ENCODE data around the gene ATP7A. TPM values are rescaled to one million over a fixed set of nuclear protein-coding genes. Genes with fewer than 3 reads are reported as not detected.

The ATP7A gene
- total RNA-seq, 1 experiment from 2014 or later: 6.3 TPM

DNA sequence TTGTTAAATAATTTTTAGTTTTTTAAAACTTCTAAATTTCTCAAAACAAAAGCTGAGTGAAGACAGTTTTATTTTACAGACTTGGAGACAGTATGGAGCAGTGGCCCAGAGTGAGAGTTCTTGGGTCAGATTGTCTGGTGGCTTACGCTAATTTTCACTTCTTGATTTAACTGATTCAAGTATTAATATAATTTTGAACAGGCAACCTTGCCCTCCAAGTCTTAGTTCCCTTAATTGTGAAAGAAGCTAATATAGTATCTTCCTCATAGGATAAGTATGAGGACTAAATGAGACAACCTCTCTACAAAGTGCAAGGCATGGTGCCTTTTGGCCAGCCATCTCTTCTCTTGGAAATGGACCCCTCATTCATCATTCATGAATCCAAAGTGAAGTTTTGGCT, 25.4 kb downstream of the ATP7A start:
- no peaks in the 10 kb centered on the region for H3K79me2 ChIP-seq (ENCODE audit: insufficient read depth, low read length)
- H3K4me1 ChIP-seq (ENCODE audit: control insufficient read depth in 1 of 2, insufficient read depth in 2 of 2, low read length in 2 of 2): peaks cover 7 to 11% of the 10 kb centered on the region in 2 experiments
- H2AFZ ChIP-seq (ENCODE audit: low read depth, low read length, poor library complexity, severe bottlenecking): no peak overlapping the region
- H3K4me3 ChIP-seq (replicated peaks in 1 of 2; ENCODE audit: low read depth in 1 of 2, low read length in 2 of 2): no peak overlapping the region
- no peak overlapping the region for H3K4me2 ChIP-seq (ENCODE audit: low read length)
- ATAC-seq (no peak), DNase-seq (ENCODE audit: low read depth, low spot score) (no peak)
- H3K9ac ChIP-seq (ENCODE audit: low read length): no peak overlapping the region
- TF ChIP-seq ELF1 (IDR thresholded peaks at IDR 0.05; ENCODE audit: borderline replicate concordance, low read depth) (no peak), POLR2AphosphoS5 (IDR thresholded peaks at IDR 0.05; ENCODE audit: low read depth, low read length) (no peak), SIN3A (IDR thresholded peaks at IDR 0.05; ENCODE audit: low read depth) (no peak), FOSL1 (IDR thresholded peaks at IDR 0.05; ENCODE audit: low read depth) (no peak), SRF (IDR thresholded peaks at IDR 0.05; ENCODE audit: low read depth) (no peak), EGR1 (IDR thresholded peaks at IDR 0.05; ENCODE audit: low read depth) (no peak), RAD21 (IDR thresholded peaks at IDR 0.05; ENCODE audit: low read depth) (no peak), ZFX (IDR thresholded peaks at IDR 0.05) (no peak), CBX3 (IDR thresholded peaks at IDR 0.05; ENCODE audit: low read depth) (no peak), POLR2A (IDR thresholded peaks at IDR 0.05; ENCODE audit: borderline replicate concordance, extremely low read depth, insufficient read depth, insufficient read length) (no peak), REST (IDR thresholded peaks at IDR 0.05; ENCODE audit: low read depth) (no peak), YY1 (IDR thresholded peaks at IDR 0.05; ENCODE audit: extremely low read depth, insufficient replicate concordance, low read depth, low read length) (no peak), ATF3 (IDR thresholded peaks at IDR 0.05) (no peak), EZH2phosphoT487 (IDR thresholded peaks at IDR 0.05; ENCODE audit: borderline replicate concordance) (no peak), CEBPB (IDR thresholded peaks at IDR 0.05; ENCODE audit: low read depth) (no peak)
- TF ChIP-seq, protein P1, sequence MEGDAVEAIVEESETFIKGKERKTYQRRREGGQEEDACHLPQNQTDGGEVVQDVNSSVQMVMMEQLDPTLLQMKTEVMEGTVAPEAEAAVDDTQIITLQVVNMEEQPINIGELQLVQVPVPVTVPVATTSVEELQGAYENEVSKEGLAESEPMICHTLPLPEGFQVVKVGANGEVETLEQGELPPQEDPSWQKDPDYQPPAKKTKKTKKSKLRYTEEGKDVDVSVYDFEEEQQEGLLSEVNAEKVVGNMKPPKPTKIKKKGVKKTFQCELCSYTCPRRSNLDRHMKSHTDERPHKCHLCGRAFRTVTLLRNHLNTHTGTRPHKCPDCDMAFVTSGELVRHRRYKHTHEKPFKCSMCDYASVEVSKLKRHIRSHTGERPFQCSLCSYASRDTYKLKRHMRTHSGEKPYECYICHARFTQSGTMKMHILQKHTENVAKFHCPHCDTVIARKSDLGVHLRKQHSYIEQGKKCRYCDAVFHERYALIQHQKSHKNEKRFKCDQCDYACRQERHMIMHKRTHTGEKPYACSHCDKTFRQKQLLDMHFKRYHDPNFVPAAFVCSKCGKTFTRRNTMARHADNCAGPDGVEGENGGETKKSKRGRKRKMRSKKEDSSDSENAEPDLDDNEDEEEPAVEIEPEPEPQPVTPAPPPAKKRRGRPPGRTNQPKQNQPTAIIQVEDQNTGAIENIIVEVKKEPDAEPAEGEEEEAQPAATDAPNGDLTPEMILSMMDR (IDR thresholded peaks at IDR 0.05 in 2 of 3, conservative IDR thresholded peaks at IDR 0.05 in 1 of 3; ENCODE audit: borderline replicate concordance in 1 of 3, insufficient read depth in 1 of 3, low read depth in 2 of 3, low read length in 2 of 3): no peak
- H3K27ac ChIP-seq (ENCODE audit: low read depth, low read length): no peak overlapping the region
- no peaks in the 10 kb centered on the region for H3K9me2 ChIP-seq (ENCODE audit: insufficient read depth)
- H3K27me3 ChIP-seq (ENCODE audit: insufficient read depth, low read length): no peaks in the 10 kb centered on the region
- H3K36me3 ChIP-seq (ENCODE audit: control insufficient read depth in 1 of 2, insufficient read depth in 2 of 2, low read length in 2 of 2): no peaks in the 10 kb centered on the region
- no peaks in the 10 kb centered on the region for H3K9me3 ChIP-seq (ENCODE audit: control insufficient read depth in 1 of 2, insufficient read depth in 1 of 2, low read depth in 1 of 2, low read length in 2 of 2)
- BruUV-seq (replicated peaks): no TSS peak
- ChIA-PET POLR2A (no interaction called here), RAD21 (ENCODE audit: low non-redundant PET in 1 of 2, low total read pairs in 2 of 2, uncharacterized antibody in 2 of 2, unreplicated experiment in 2 of 2) (no interaction called here), CTCF (no interaction called here)
- H4K20me1 ChIP-seq (ENCODE audit: insufficient read depth): no peaks in the 10 kb centered on the region
- intact Hi-C loops (cut with micrococcal nuclease): no loop called here
